Left cardiac atrium (tissue), 4 donors: ENCODE measurements around the gene CIAO2B. TPM values are rescaled to one million over a fixed set of nuclear protein-coding genes. Genes with fewer than 3 reads are reported as not detected.
"Not testable (repeated sequence)": the region's sequence is repeated elsewhere in the genome, so short reads cannot be mapped to it uniquely, and the experiment has no call there.

Experiments
- ATAC-seq, 2 donors: fragments of 200-7000 bp; cut with Tn5 transposase; one replicate each; pipeline ENCODE4 v1.9.1; 2020; ENCODE audit warnings: mild to moderate bottlenecking in 2 of 2, moderate library complexity in 2 of 2
- DNase-seq: peaks from one replicate; pipeline ENCODE4 v3.0.0-alpha.2; 2020
- intact Hi-C, 2 donors: fragments of 100-400 bp; cut with DNase I; formaldehyde crosslinking; loops; one replicate each; pipeline versions ENCODE4 v1.14.1 to v1.15.1; 2022 to 2023
- long read RNA-seq: library from polyadenylated mRNA; unstranded; transcript quantifications from one replicate; pipeline ENCODE4 v2.0.0, GENCODE V29; 2021
- total RNA-seq, 2 donors: library from RNA; stranded (reverse); fragmentation: NEBNext Ultra II Directional; extraction: Animal tissue kit (Norgen Biotek cat#: 25700); gene quantifications; one replicate each; pipeline ENCODE4 v1.2.1, GENCODE V29; 2021
- donor health status: DM: no; HTN: yes; CAD: no.
- donor health status: DM: no; HTN: yes; CAD: no; lungs with severe emphysema.
- donor health status: DM: yes; HTN: yes; CAD: no.
- donor health status: Dilated cardiomyopathy.

CIAO2B gene
- total RNA-seq = 100 to 1,000 TPM in 1 of 2 donors, 10 to 100 TPM in 1; 92.7 to 120 TPM
- long read RNA-seq, transcript CIAO2B-201 (5 exons, 676 nt) = major isoform, 13 of 19 reads
- long read RNA-seq, partial matches to known transcripts = 1 of 19 reads
- long read RNA-seq, other reads (novel, unspliced or antisense) = 2 of 19 reads

DNA sequence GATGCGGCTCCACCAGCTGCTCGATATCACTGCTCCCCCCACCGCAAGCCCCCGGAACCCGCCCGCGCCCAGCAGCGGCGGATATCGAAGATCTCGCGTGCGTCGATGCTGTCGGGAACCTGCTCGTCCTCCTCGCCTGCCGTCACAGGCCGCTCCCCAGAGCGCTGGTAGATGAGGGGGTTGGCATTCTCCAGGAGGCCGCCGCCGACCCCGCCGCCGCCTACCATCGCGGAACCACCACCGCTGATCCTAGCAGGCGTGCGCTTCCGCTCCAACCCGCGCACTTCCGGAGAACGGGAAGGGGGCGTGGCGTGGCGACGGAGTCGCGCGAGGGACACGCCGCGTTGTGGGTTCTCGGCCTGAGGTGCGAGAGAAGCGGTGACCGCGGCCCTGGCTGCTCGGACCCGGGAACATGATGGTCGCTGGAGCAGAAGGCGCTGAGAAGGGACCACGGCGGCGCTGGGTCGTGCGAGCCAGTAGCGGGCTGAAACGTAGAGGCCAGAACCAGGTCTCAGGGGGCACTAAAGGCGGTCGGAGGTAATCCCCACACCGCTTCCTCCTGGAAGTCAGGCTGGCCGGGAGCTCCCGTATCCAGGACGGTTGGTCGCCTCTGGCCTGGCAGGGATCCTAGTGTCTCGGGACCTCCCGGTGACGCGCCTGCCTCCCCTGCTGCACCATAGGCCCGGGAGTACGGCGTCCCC lies at the start of gene CIAO2B:
TSS of gene CIAO2B (minus strand) at position 265 of the 701 bp plus-strand sequence. CDS start at position 227, 38 bp downstream.
- intact Hi-C loops = no loop called here
- ATAC-seq (peak; percentile 86 to 89), DNase-seq (peak; percentile 92)

- ATAC-seq = no peak
- DNase-seq = no peak
- intact Hi-C loops = no loop called here
Measured at GRCh38 chr16:66983033-66983432, 48.8 kb upstream of the CIAO2B start.

GRCh38 chr16:66979011-66979717 lies 45.0 kb upstream of the CIAO2B start:
- DNase-seq (peak; percentile 73), ATAC-seq (peak; percentile 29 to 62)
- intact Hi-C loops = loop anchor here in 1 of 2 donors (5.0 to 10.0 kb wide), 2 partner anchors 178 to 206 kb away; partner anchors contain the start of genes FBXL8, MATCAP1 and TRADD

- intact Hi-C loops = loop anchor here (1.0 to 10.0 kb wide), 3 partner anchors 178 to 207 kb away; partner anchors contain the start of genes FBXL8 (in 1 of the 2), MATCAP1 (in 1 of the 2) and TRADD (in 1 of the 2)
- ATAC-seq = peak; percentile 96 to 98
- peak; percentile 91 for DNase-seq
Measured at GRCh38 chr16:66977341-66978113, 43.3 kb upstream of the CIAO2B start.

DNA sequence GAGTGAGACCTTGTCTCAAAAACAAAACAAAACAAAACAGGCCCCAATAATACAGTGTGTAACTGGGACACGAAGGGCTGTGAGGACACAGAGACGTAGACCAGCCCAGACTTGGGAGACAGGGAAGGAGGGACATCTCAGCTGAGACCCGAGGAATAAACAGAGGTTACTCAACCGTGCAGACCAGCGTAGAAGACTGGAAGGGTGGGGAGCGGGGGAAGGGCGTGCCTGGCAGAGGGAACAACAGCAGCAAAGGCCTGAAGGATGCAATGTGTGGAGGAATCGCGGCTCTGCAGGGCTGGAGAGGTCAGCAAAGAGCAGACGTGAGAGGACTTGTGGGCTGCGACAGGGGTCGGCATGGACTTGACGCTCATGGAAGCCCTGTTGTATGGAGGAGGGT lies 42.5 kb upstream of the CIAO2B start:
- no peak for DNase-seq
- intact Hi-C loops = loop anchor here (1.0 to 10.0 kb wide), 3 partner anchors 179 to 208 kb away; partner anchors contain the start of genes FBXL8 (in 1 of the 2), MATCAP1 (in 1 of the 2) and TRADD (in 1 of the 2)
- no peak for ATAC-seq

DNA sequence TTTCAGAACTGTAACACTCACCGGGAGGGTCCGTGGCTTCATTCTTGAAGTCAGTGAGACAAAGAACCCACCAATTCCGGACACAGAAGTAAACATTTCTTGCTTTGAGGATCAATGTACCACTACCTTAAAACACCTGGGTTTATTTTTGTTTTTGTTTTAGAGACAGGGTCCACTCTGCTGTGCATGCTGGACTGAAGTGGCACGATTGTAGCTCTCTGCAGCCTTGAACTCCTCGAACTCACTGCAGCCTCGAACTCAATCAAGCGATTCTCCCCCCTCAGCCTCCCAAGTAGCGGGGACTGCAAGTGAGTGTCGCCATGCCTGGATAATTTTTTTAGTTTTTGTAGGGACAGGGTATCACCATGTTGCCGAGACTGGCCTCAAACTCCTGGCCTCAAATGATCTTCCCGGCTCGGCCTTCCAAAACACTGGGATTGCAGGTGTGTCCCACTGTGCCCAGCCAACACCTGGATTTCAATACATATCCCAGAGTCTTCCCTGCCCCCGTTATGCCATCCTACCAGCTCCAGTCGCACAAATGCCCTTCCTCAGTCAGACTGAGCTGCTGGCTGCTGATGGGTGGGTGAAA lies 41.2 kb upstream of the CIAO2B start:
- intact Hi-C loops = loop anchor here in 1 of 2 donors (5.0 to 10.0 kb wide), 2 partner anchors 182 to 209 kb away; partner anchors contain the start of genes FBXL8, MATCAP1 and TRADD
- no peak for ATAC-seq
- no peak for DNase-seq

DNA sequence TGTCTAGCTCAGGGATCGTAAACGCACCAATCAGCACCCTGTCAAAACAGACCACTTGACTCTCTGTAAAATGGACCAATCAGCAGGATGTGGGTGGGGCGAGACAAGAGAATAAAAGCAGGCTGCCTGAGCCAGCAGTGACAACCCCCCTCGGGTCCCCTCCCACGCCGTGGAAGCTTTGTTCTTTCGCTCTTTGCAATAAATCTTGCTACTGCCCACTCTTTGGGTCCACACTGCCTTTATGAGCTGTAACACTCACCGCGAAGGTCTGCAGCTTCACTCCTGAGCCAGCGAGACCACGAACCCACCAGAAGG lies 40.7 kb upstream of the CIAO2B start:
- not testable (repeated sequence) for DNase-seq, ATAC-seq
- intact Hi-C loops = loop anchor here in 1 of 2 donors (5.0 to 10.0 kb wide), 2 partner anchors 182 to 210 kb away; partner anchors contain the start of genes FBXL8, MATCAP1 and TRADD

GRCh38 chr16:66974156-66974931 lies 40.1 kb upstream of the CIAO2B start:
- intact Hi-C loops = loop anchor here in 1 of 2 donors (10.0 kb wide), 1 partner anchor 210 kb away; the partner anchor contains the start of gene MATCAP1
- not testable (repeated sequence) for ATAC-seq, DNase-seq

DNA sequence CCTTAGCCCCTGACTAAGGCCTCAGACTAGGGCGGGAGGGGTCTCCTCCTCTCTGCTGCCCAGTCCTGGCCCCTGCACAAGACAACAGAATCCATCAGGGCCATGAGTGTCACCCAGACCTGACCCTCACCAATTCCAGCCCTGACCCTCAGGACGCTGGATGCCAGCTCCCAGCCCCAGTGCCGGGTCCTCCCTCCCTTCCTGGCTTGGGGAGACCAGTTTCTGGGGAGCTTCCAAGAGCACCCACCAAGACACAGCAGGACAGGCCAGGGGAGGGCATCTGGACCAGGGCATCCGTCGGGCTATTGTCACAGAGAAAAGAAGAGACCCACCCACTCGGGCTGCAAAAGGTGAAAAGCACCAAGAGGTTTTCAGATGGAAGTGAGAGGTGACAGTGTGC lies 39.5 kb upstream of the CIAO2B start:
- ATAC-seq (no peak), DNase-seq (no peak)
- intact Hi-C loops = loop anchor here in 1 of 2 donors (10.0 kb wide), 1 partner anchor 211 kb away; the partner anchor contains the start of gene MATCAP1

DNA sequence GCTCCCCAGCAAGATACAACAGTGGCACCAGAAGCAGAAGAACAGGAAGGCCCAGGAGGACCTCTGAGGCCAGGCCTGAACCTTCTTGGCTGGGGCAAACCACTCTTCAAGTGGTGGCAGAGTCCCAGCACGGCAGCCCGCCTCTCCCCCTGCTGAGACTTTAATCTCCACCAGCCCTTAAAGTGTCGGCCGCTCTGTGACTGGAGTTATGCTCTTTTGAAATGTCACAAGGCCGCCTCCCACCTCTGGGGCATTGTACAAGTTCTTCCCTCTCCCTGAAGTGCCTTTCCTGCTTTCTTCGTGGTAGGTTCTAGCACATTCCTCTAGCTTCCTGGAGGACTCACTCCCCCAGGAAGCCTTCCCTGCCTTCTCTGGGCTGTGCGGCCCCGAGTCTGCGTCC lies 38.8 kb upstream of the CIAO2B start:
- DNase-seq (no peak), ATAC-seq (no peak)
- intact Hi-C loops = loop anchor here in 1 of 2 donors (10.0 kb wide), 1 partner anchor 212 kb away; the partner anchor contains the start of gene MATCAP1

DNA sequence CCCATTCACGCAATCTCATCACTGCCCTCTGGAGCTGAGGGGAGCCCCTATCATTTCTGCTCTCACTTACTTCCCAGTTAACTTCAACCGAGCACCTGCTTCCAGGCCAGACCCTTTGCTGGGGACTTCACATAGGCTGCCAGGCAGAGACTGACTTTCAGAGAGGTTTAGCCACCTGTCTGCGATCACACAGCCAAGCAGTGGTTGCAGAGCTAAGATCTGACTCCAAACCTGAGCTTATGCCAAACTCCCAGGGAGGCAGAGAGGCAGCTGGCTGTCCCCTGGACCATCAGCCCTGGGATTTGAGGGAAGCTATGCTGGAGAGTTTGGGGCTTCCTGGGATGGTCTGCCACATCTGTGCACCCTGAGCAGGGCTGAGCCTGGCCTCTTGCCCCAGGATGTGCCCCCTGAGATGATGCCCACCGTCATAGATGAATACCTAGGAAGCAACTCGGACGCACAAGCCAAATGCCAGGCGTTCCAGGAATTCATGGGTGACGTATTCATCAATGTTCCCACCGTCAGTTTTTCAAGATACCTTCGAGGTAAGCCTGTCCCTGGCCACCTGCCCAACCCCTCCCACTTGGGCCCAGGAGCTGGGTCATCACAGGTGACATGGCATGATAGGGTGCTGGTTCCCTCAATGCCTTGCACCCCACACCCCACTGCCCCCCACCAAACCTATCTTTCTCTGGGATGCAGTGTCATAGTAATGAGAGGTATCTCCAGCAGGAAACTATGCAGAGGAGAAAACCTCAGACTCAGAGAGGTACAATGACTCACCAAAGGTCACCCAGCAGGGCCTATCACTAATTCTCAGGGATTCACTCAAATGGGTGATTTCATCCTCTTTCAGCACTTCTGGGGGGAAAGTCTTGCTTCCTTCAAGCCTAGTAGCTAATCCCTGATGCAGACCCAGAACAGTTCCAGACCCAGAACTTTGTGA lies 36.8 kb upstream of the CIAO2B start:
- intact Hi-C loops = loop anchor here in 1 of 2 donors (10.0 kb wide), 1 partner anchor 214 kb away; the partner anchor contains the start of gene MATCAP1
- no peak for DNase-seq

DNA sequence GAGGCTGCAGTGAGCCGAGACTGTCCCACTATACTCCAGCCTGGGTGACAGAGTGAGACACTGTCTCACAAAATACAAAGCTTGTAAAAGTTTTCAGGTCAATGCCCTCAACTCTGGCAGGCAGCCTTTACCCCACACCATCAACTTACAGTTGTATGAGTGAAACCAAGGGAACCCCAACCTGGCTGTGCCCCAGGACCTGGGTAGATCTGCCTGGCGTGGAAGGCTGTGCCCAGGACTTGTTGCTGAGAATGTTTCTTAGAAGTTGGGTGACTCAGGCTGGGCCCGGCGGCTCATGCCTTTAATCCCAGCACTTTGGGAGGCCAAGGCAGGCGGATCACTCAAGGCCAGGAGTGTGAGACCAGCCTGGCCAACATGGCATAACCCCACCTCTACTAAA lies 34.6 kb upstream of the CIAO2B start:
- intact Hi-C loops = no loop called here
- ATAC-seq (no peak), DNase-seq (no peak)

More for the DNA sequence above, 36.8 kb upstream of the CIAO2B start:
- no peak for ATAC-seq

DNA sequence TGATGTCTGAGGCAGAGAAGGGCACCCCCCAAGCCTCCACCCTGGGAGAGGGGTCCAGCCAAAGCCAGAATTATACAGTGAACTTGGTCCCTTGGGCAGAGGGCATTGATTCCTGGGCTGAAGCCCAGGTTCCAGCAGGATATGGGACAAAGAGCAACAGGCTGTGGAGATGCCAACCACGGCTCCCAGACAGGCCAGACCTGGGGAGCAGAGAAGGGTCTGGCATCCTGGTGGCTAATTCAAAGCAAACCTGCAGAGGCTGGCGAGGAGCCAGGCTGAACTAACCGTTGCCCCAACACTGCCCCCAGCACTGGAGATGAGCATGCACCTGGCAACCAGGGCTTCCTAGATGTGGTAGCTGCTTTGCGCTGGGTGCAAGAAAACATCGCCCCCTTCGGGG lies 29.8 kb upstream of the CIAO2B start:
- ATAC-seq (peak in 1 of 2 donors; percentile 39), DNase-seq (no peak)
- intact Hi-C loops = no loop called here

- no peak for DNase-seq
- intact Hi-C loops = no loop called here
- no peak for ATAC-seq
Measured at GRCh38 chr16:66961914-66962313, 27.7 kb upstream of the CIAO2B start.

- ATAC-seq = peak; percentile 41 to 73
- intact Hi-C loops = no loop called here
- DNase-seq = peak; percentile 60
Measured at GRCh38 chr16:66961065-66961744, 27.0 kb upstream of the CIAO2B start, which contains the start of gene CES3. Gene CES3 (plus strand): TSS chr16:66961266. CDS start chr16:66961308, 42 bp downstream.

GRCh38 chr16:66960270-66960669 lies 26.1 kb upstream of the CIAO2B start:
- ATAC-seq (no peak), DNase-seq (no peak)
- intact Hi-C loops = no loop called here
